ENCODE results near the gene CMAS. TPM values are rescaled to one million over a fixed set of nuclear protein-coding genes. Genes with fewer than 3 reads are reported as not detected.

CMAS gene
- total RNA-seq, 1 experiment from 2014 or later, result 70.4 TPM

GRCh38 chr12:22066310-22066709 is 20.3 kb downstream of the CMAS start:
- no peaks in the 10 kb centered on the region for H3K9me3 Mint-ChIP-seq (ENCODE audit: unreplicated experiment)
- Histone ChIP-seq H3K9me3 (no peaks in the 10 kb centered on the region), H3K36me3 (ENCODE audit: control insufficient read depth, insufficient read depth, low read length) (no peaks in the 10 kb centered on the region; the same call in 1 of the 2 replicates), H3K27me3 (replicated peaks; ENCODE audit: control insufficient read depth, insufficient read depth, low read length) (no peaks in the 10 kb centered on the region), H3K4me3 (ENCODE audit: low read depth, low read length) (no peak overlapping the region), H3K4me1 (peaks cover 9% of the 10 kb centered on the region)
- H3K4me3 Mint-ChIP-seq (ENCODE audit: unreplicated experiment), result no peak overlapping the region
- H3K36me3 Mint-ChIP-seq (ENCODE audit: insufficient read depth, unreplicated experiment), result peaks cover 33% of the 10 kb centered on the region
- no peak for DNase-seq
- no peak overlapping the region for H3K27ac Mint-ChIP-seq (ENCODE audit: unreplicated experiment)
- BruUV-seq (replicated peaks), result no TSS peak
- TF ChIP-seq CTCF (IDR thresholded peaks at IDR 0.05; ENCODE audit: insufficient read depth in 1 of 2, low read depth in 1 of 2, low read length in 1 of 2, severe bottlenecking in 1 of 2, unreplicated experiment in 1 of 2), result no peak
- H3K4me1 Mint-ChIP-seq (ENCODE audit: low read depth, unreplicated experiment), result peaks cover 7% of the 10 kb centered on the region
- intact Hi-C loops (cut with micrococcal nuclease; ENCODE audit: unreplicated experiment), result no loop called here
- CTCF ChIA-PET, result no interaction called here
- POLR2A ChIA-PET, result no interaction called here
- no peaks in the 10 kb centered on the region for H3K27me3 Mint-ChIP-seq (ENCODE audit: insufficient read depth, unreplicated experiment)

- Mint-ChIP-seq H3K36me3 (ENCODE audit: insufficient read depth, unreplicated experiment) (peaks cover 18% of the 10 kb centered on the region), H3K27ac (ENCODE audit: unreplicated experiment) (no peak overlapping the region), H3K27me3 (ENCODE audit: insufficient read depth, unreplicated experiment) (no peaks in the 10 kb centered on the region), H3K4me3 (ENCODE audit: unreplicated experiment) (no peak overlapping the region), H3K9me3 (ENCODE audit: unreplicated experiment) (no peaks in the 10 kb centered on the region), H3K4me1 (ENCODE audit: low read depth, unreplicated experiment) (peaks cover 7% of the 10 kb centered on the region)
- ChIA-PET CTCF (no interaction called here), POLR2A (no interaction called here)
- Histone ChIP-seq H3K36me3 (ENCODE audit: control insufficient read depth, insufficient read depth, low read length) (no peaks in the 10 kb centered on the region), H3K4me1 (peaks cover 9% of the 10 kb centered on the region), H3K27me3 (replicated peaks; ENCODE audit: control insufficient read depth, insufficient read depth, low read length) (no peaks in the 10 kb centered on the region), H3K4me3 (ENCODE audit: low read depth, low read length) (no peak overlapping the region), H3K9me3 (no peaks in the 10 kb centered on the region)
- intact Hi-C loops (cut with micrococcal nuclease; ENCODE audit: unreplicated experiment), result loop anchor here (5.0 kb wide), 1 partner anchor 373 kb away; no protein-coding TSS in a partner anchor
- no peak for TF ChIP-seq CTCF (IDR thresholded peaks at IDR 0.05; ENCODE audit: insufficient read depth in 1 of 2, low read depth in 1 of 2, low read length in 1 of 2, severe bottlenecking in 1 of 2, unreplicated experiment in 1 of 2)
- no peak for DNase-seq
- BruUV-seq (replicated peaks), result no TSS peak
These were observed 23.8 kb downstream of the CMAS start for GRCh38 chr12:22069851-22070250.

- intact Hi-C loops (cut with micrococcal nuclease; ENCODE audit: unreplicated experiment), result loop anchor here (2.0 kb wide), 1 partner anchor 91 kb away; no protein-coding TSS in a partner anchor
- no peak for DNase-seq
- no peaks in the 10 kb centered on the region for H3K9me3 ChIP-seq
- H3K4me1 ChIP-seq, result peaks cover 16% of the 10 kb centered on the region; the same call in 1 of the 2 replicates
- Mint-ChIP-seq H3K4me1 (ENCODE audit: low read depth, unreplicated experiment) (peaks cover 11% of the 10 kb centered on the region), H3K9me3 (ENCODE audit: unreplicated experiment) (no peaks in the 10 kb centered on the region), H3K36me3 (ENCODE audit: insufficient read depth, unreplicated experiment) (no peaks in the 10 kb centered on the region), H3K27me3 (ENCODE audit: insufficient read depth, unreplicated experiment) (no peaks in the 10 kb centered on the region), H3K4me3 (ENCODE audit: unreplicated experiment) (no peak overlapping the region), H3K27ac (ENCODE audit: unreplicated experiment) (no peak overlapping the region)
- BruUV-seq (replicated peaks), result no TSS peak
- no peak overlapping the region for H3K4me3 ChIP-seq (ENCODE audit: low read depth, low read length)
- ChIA-PET POLR2A (interaction anchor here (0.6 kb wide), 1 partner anchor 21 kb away, joined by 5 read pairs; no protein-coding TSS in a partner anchor), CTCF (interaction anchor here (0.6 to 2.6 kb wide), 7 partner anchors 13 to 602 kb away, joined by 3 to 14 read pairs (median 3); no protein-coding TSS in a partner anchor)
- H3K36me3 ChIP-seq (ENCODE audit: control insufficient read depth, insufficient read depth, low read length), result no peaks in the 10 kb centered on the region
- TF ChIP-seq CTCF (IDR thresholded peaks at IDR 0.05; ENCODE audit: insufficient read depth in 1 of 2, low read depth in 1 of 2, low read length in 1 of 2, severe bottlenecking in 1 of 2, unreplicated experiment in 1 of 2), result no peak
- no peaks in the 10 kb centered on the region for H3K27me3 ChIP-seq (replicated peaks; ENCODE audit: control insufficient read depth, insufficient read depth, low read length)
These were observed 36.2 kb downstream of the CMAS start for GRCh38 chr12:22082190-22082701.

Measured in Caco-2 (cell line).